PC-9 (cell line): ENCODE measurements around the gene ACTRT2. TPM values are rescaled to one million over a fixed set of nuclear protein-coding genes. Genes with fewer than 3 reads are reported as not detected.

Experiments used
- BruUV-seq: library from RNA; stranded (reverse); fragments of 400-500 nt; replicated peaks from 2 replicates; lab custom pipeline; 2021; lab: Mats Ljungman, UMichigan
- CTCF ChIA-PET: fragments of 300-600 bp; sonication (Branson Sonifier 250); formaldehyde crosslinking; loops from one replicate; lab custom pipeline; 2022; ENCODE audit warnings: antibody characterized with exemption; lab: Charles Lee
- POLR2A ChIA-PET: fragments of 300-600 bp; sonication (Branson Sonifier 250); formaldehyde crosslinking; loops from one replicate; lab custom pipeline; 2022; ENCODE audit warnings: antibody characterized with exemption; ENCODE audit not compliant: unreplicated experiment; lab: Charles Lee
- DNase-seq, 2 experiments: peaks; one replicate each; pipeline versions ENCODE4 v3.0.0 to v3.0.0-alpha.2; 2015 to 2022; ENCODE audit warnings: mixed read lengths in 1 of 2
- H2AFZ ChIP-seq: fragments of 200-600 bp; sonication (generic); 2 replicates; pipeline ENCODE4 v1.8.1; 2017; ENCODE audit warnings: antibody characterized with exemption
- H3F3A ChIP-seq: fragments of 200-600 bp; sonication (generic); 2 replicates; pipeline ENCODE4 v1.8.1; 2017; ENCODE audit warnings: antibody characterized with exemption, mild to moderate bottlenecking, low read depth; ENCODE audit not compliant: insufficient read depth
- H3K27ac ChIP-seq: fragments of 200-600 bp; sonication (generic); 2 replicates; pipeline ENCODE4 v1.6.1; 2016; ENCODE audit warnings: mixed run types
- H3K27me3 ChIP-seq: fragments of 200-600 bp; sonication (generic); 2 replicates; pipeline ENCODE4 v1.6.1; 2016; ENCODE audit warnings: low read depth, mixed run types; ENCODE audit not compliant: insufficient read depth
- H3K36me3 ChIP-seq: fragments of 200-600 bp; sonication (generic); 2 replicates; pipeline ENCODE4 v1.6.1; 2016; ENCODE audit warnings: low read depth, mixed run types
- H3K4me1 ChIP-seq: fragments of 200-600 bp; sonication (generic); replicated peaks from 2 replicates; pipeline ENCODE4 v1.6.1; 2016; ENCODE audit warnings: mixed run types; ENCODE audit not compliant: insufficient read depth
- H3K4me2 ChIP-seq: fragments of 200-600 bp; sonication (generic); 2 replicates; pipeline ENCODE4 v1.6.1; 2017; ENCODE audit warnings: mixed run types
- H3K4me3 ChIP-seq: fragments of 200-600 bp; sonication (generic); 2 replicates; pipeline ENCODE4 v1.6.1; 2016; ENCODE audit warnings: mixed run types
- H3K79me2 ChIP-seq: fragments of 200-600 bp; sonication (generic); 2 replicates; pipeline ENCODE4 v1.6.1; 2017; ENCODE audit warnings: low read depth, mixed run types
- H3K9me2 ChIP-seq: fragments of 200-600 bp; sonication (generic); 2 replicates; pipeline ENCODE4 v1.8.1; 2017; ENCODE audit warnings: mild to moderate bottlenecking; ENCODE audit not compliant: insufficient read depth
- H3K9me3 ChIP-seq: fragments of 200-600 bp; sonication (generic); 2 replicates; pipeline ENCODE4 v1.8.1; 2016; ENCODE audit warnings: low read depth; ENCODE audit not compliant: insufficient read depth
- H4K20me1 ChIP-seq: fragments of 200-600 bp; sonication (generic); 2 replicates; pipeline ENCODE4 v1.8.1; 2017; ENCODE audit not compliant: insufficient read depth
- EZH2 ChIP-seq: fragments of 200-600 bp; sonication (generic); IDR thresholded peaks from 2 replicates; pipeline ENCODE4 v1.8.0; 2017; ENCODE audit warnings: antibody characterized with exemption, low read depth
- intact Hi-C: fragments of 100-400 bp; cut with micrococcal nuclease; formaldehyde crosslinking; loops from one replicate; pipeline ENCODE4 v1.10.0; 2022; ENCODE audit not compliant: unreplicated experiment
- total RNA-seq: library from RNA; stranded (reverse); gene quantifications from 2 replicates; pipeline ENCODE4 v1.2.3, GENCODE V29; 2021
- TF ChIP-seq, protein P1 (sequence below): fragments of 200-600 bp; sonication (generic); conservative IDR thresholded peaks from 2 replicates; pipeline ENCODE4 v1.6.1; 2017; ENCODE audit warnings: mixed run types, antibody characterized with exemption, mild to moderate bottlenecking, moderate library complexity

Gene ACTRT2
- total RNA-seq, 1 experiment from 2014 or later = not detected

DNA sequence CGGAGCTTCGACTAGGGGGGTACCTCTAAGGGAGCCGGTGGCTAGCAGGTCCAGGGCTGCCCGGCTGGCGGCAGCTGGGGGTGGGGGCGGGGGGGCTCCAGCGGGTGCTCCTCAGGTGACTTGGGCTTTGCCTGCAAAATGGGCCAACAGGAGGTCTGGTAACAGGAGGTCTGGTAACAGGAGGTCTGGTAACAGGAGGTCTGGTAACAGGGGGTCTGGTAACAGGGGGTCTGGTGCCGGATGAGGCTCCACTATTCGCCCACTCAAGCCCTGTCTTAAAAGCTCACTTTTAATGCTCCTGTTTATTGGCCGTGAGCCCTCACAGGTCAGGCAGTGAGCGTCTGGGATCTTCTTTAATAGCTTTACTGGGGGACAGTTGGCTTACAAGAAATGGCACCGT, 40.4 kb upstream of the ACTRT2 start:
- no TSS peak for BruUV-seq
- intact Hi-C loops = no loop called here
- no peak for TF ChIP-seq EZH2
- H3K27me3 ChIP-seq = peaks cover 71% of the 10 kb centered on the region
- no peaks in the 10 kb centered on the region for H3K79me2 ChIP-seq
- no peaks in the 10 kb centered on the region for H3K4me1 ChIP-seq
- ChIA-PET CTCF (no interaction called here), POLR2A (no interaction called here)
- H3K4me2 ChIP-seq = no peak overlapping the region
- no peak overlapping the region for H2AFZ ChIP-seq
- no peaks in the 10 kb centered on the region for H3F3A ChIP-seq
- H3K9me2 ChIP-seq = no peaks in the 10 kb centered on the region
- H3K27ac ChIP-seq = no peak overlapping the region
- no peaks in the 10 kb centered on the region for H3K36me3 ChIP-seq
- H4K20me1 ChIP-seq = no peaks in the 10 kb centered on the region
- no peak overlapping the region for H3K4me3 ChIP-seq
- H3K9me3 ChIP-seq = no peaks in the 10 kb centered on the region
- DNase-seq = no peak

DNA sequence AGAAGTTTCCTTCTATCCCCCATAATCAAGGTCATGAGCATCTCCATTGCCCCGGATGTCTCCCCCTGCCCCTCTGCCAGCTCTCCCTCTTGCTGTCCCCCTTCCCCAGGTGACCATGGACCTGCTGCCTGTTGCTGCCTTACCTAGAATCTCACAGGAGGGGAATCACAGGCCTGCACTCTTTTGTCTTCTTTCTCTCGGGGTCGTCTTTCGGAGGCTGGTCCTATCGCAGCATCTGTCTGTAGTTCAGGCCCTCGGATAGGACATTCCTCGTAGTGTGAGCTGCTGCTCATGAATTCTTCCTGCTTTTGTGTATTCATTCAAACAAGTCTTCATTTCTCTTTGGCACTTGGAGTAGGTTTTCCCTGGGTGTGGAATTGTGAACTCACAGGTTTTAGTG, 39.9 kb upstream of the ACTRT2 start:
- ChIA-PET CTCF (no interaction called here), POLR2A (no interaction called here)
- Histone ChIP-seq H3K9me3 (no peaks in the 10 kb centered on the region), H3K27me3 (peaks cover 77% of the 10 kb centered on the region), H3K27ac (no peak overlapping the region), H3F3A (no peaks in the 10 kb centered on the region), H3K4me1 (no peaks in the 10 kb centered on the region), H3K36me3 (no peaks in the 10 kb centered on the region), H4K20me1 (no peaks in the 10 kb centered on the region; the same call in 1 of the 2 replicates), H3K4me2 (no peak overlapping the region), H3K79me2 (no peaks in the 10 kb centered on the region), H2AFZ (no peak overlapping the region), H3K4me3 (no peak overlapping the region), H3K9me2 (no peaks in the 10 kb centered on the region)
- intact Hi-C loops = no loop called here
- no peak for TF ChIP-seq EZH2
- TF ChIP-seq, protein P1, sequence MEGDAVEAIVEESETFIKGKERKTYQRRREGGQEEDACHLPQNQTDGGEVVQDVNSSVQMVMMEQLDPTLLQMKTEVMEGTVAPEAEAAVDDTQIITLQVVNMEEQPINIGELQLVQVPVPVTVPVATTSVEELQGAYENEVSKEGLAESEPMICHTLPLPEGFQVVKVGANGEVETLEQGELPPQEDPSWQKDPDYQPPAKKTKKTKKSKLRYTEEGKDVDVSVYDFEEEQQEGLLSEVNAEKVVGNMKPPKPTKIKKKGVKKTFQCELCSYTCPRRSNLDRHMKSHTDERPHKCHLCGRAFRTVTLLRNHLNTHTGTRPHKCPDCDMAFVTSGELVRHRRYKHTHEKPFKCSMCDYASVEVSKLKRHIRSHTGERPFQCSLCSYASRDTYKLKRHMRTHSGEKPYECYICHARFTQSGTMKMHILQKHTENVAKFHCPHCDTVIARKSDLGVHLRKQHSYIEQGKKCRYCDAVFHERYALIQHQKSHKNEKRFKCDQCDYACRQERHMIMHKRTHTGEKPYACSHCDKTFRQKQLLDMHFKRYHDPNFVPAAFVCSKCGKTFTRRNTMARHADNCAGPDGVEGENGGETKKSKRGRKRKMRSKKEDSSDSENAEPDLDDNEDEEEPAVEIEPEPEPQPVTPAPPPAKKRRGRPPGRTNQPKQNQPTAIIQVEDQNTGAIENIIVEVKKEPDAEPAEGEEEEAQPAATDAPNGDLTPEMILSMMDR = no peak
- no peak for DNase-seq
- BruUV-seq = no TSS peak

DNA sequence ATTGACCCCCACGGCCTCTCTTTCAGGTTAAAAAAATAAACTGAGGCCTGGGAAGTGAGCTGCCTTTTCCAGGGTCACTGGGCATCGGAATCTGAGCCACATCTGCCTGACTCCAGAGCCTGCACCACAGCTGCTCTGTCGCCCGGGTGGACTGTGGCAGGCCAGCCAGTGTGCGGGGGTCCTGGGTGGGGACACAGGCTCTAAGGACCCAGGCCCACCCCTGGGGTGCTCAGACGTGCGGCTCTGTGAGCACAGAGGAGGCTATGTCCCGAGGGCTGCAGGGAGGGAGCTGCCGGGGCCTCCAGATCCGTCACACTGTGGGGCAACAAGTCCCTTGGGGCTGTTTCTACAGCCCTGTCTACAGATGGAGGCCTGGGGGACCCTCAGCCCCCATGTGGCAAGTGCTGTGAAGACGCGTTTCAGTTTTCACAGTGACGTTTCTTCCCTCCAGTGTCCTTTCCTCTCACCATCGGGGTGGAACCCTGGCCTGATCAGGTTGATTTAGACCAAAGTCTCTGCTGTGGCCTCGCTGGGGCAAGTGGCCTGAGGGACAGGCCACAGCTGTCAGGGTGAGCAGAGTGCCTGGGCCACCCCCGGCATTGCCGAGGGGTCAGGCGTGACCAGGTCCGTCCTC, 39.2 kb upstream of the ACTRT2 start:
- intact Hi-C loops = no loop called here
- POLR2A ChIA-PET = no interaction called here
- Histone ChIP-seq H3K27ac (no peak overlapping the region), H3K9me3 (no peaks in the 10 kb centered on the region), H3K4me3 (no peak overlapping the region), H3K36me3 (no peaks in the 10 kb centered on the region), H3K4me1 (no peaks in the 10 kb centered on the region), H3K4me2 (no peak overlapping the region), H3K9me2 (no peaks in the 10 kb centered on the region), H3K79me2 (no peaks in the 10 kb centered on the region), H3F3A (no peaks in the 10 kb centered on the region), H2AFZ (no peak overlapping the region), H3K27me3 (peaks cover 83% of the 10 kb centered on the region), H4K20me1 (no peaks in the 10 kb centered on the region; the same call in 1 of the 2 replicates)
- TF ChIP-seq EZH2 = no peak
- TF ChIP-seq, protein P1 = no peak
- no peak for DNase-seq
- BruUV-seq = no TSS peak
- CTCF ChIA-PET = no interaction called here
